Measurements from ENCODE around the gene CCR5.

The CCR5 gene

GRCh38 chr3:46409739-46410489 lies 39.2 kb downstream of the CCR5 start:
- DNase-seq, result peak in 1 of 3 donors; percentile 26

- DNase-seq, result peak in 1 of 3 donors; percentile 29
Observed at GRCh38 chr3:46410669-46411068, 39.9 kb downstream of the CCR5 start.

GRCh38 chr3:46411271-46411670 lies 40.5 kb downstream of the CCR5 start:
- DNase-seq, result no peak

GRCh38 chr3:46412786-46413298 lies 42.1 kb downstream of the CCR5 start:
- DNase-seq, result peak in 1 of 3 donors; percentile 48

GRCh38 chr3:46413951-46414350 lies 43.2 kb downstream of the CCR5 start:
- peak; percentile 54 to 65 (median 62) for DNase-seq

- DNase-seq, result no peak
Observed at GRCh38 chr3:46414739-46415138, 44.0 kb downstream of the CCR5 start.

GRCh38 chr3:46416125-46416810 lies 45.5 kb downstream of the CCR5 start:
- DNase-seq, result peak in 2 of 3 donors; percentile 36 to 38

- DNase-seq, result no peak
Observed at GRCh38 chr3:46416811-46417510, 46.2 kb downstream of the CCR5 start.

- DNase-seq, result no peak
Observed at GRCh38 chr3:46417841-46418611, 47.3 kb downstream of the CCR5 start.

GRCh38 chr3:46419816-46420215 lies 49.1 kb downstream of the CCR5 start:
- no peak for DNase-seq

GRCh38 chr3:46420931-46421330 lies 50.2 kb downstream of the CCR5 start:
- no peak for DNase-seq

- no peak for DNase-seq
Observed at GRCh38 chr3:46422617-46423016, 51.9 kb downstream of the CCR5 start.

GRCh38 chr3:46423588-46423987 lies 52.8 kb downstream of the CCR5 start:
- DNase-seq, result peak; percentile 44 to 46 (median 45)
